ENCODE measurements around the gene CMSS1.

The CMSS1 gene

DNA sequence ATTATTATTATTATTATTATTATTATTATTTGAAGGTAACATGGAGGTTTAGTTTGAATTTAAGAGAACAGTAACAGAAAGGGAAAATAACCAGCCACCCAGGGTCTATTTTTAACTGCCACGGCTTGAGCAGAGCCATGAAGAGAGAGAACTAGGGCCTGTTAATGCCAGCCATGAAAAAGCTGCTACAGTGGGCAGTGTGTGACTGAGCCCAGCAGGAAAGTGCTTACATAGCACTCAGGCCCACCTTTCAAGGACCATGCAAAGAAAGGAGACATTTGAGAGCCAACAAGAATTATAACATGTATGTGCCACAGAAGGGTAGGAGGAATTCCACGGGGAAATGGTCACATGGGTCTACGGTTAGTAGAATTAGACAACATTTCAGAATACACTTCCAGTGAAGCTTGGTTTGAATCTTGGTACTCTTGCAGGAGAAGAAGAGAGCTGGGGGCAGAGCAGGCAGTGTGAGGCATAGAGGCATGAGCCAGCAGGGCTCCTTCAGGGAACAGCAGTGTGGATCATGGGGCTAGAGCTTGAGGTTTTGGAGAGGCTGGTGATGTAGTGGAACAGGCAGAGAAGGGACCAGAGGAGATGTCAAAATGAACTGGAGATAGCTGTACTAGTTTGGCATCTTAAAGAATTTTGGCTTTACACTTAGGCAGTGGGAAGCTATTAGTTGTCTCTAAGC is 140.7 kb downstream of the CMSS1 start:
- no peak overlapping the region for H3K27ac Mint-ChIP-seq
- no peak for ATAC-seq (ENCODE audit: low read depth)
- H3K4me1 Mint-ChIP-seq, result peaks cover 16% of the 10 kb centered on the region
- DNase-seq (ENCODE audit: low spot score in 2 of 2), result no peak
- no peak overlapping the region for H3K4me3 Mint-ChIP-seq
- peaks cover 13% of the 10 kb centered on the region for H3K36me3 Mint-ChIP-seq
- H3K9me3 Mint-ChIP-seq, result no peaks in the 10 kb centered on the region
- H3K27me3 Mint-ChIP-seq, result no peaks in the 10 kb centered on the region

DNA sequence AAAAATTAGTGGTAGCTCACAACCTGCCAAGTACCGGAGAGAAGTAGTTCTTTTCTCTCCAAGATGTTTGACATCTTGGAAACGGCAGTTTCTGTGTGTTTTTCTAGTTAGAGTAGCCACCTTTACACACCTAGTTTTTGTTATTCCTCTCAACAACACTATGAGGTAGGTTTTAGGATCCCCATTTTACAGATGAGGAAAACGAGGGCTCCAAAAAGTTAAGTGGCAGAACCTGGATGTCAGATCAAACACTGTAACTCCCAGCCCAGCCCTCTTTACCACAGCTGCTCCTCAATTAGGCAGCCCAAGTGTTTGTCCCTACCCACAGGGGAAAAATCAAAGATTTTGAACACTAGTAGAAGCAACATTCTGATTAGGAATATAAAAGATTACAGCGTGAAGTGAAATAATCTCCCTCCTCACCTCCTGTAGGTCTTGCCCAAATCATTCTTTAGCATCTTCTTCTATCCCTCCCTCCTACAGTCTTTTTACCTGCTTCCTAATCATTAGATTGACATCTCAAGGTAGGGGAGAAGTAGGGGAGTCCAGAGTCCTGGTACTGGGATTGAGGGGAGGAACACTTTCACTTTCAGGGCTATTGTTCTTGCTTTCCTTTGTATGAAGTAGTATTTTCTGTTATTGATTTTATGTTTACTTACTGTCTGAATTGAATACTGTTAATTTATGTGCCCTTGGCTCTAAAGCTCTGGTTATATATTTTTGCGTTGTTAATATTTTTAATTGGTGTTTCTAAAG is 142.6 kb downstream of the CMSS1 start:
- no peaks in the 10 kb centered on the region for H3K27me3 Mint-ChIP-seq
- peaks cover 12% of the 10 kb centered on the region for H3K4me1 Mint-ChIP-seq
- H3K27ac Mint-ChIP-seq, result no peak overlapping the region
- no peaks in the 10 kb centered on the region for H3K9me3 Mint-ChIP-seq
- DNase-seq (ENCODE audit: low spot score in 2 of 2), result no peak
- H3K4me3 Mint-ChIP-seq, result no peak overlapping the region
- H3K36me3 Mint-ChIP-seq, result peaks cover 14% of the 10 kb centered on the region
- ATAC-seq (ENCODE audit: low read depth), result no peak

DNA sequence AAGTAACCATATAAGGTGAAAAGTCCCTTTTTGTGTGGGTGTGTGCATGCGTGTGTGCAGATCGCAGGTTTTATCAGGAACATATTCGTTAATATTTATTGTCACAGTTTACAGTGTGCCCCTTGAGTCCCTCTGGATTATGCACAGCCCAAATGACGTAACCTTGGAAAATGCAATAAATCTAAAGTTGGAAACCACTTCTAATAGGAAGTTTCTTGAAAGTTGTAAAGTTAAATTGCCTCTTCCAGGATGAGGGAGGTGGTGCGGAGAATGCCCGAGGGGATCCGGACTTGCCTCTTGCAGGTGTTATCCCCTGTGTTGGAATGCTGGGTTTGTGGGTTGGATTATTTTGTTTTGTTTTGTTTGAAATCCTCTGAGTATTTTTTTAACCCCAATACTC is 143.3 kb downstream of the CMSS1 start:
- Mint-ChIP-seq H3K27ac (no peak overlapping the region), H3K4me3 (no peak overlapping the region), H3K36me3 (peaks cover 14% of the 10 kb centered on the region), H3K4me1 (peaks cover 12% of the 10 kb centered on the region), H3K27me3 (no peaks in the 10 kb centered on the region), H3K9me3 (no peaks in the 10 kb centered on the region)
- no peak for ATAC-seq (ENCODE audit: low read depth)
- DNase-seq (ENCODE audit: low spot score in 2 of 2), result no peak

DNA sequence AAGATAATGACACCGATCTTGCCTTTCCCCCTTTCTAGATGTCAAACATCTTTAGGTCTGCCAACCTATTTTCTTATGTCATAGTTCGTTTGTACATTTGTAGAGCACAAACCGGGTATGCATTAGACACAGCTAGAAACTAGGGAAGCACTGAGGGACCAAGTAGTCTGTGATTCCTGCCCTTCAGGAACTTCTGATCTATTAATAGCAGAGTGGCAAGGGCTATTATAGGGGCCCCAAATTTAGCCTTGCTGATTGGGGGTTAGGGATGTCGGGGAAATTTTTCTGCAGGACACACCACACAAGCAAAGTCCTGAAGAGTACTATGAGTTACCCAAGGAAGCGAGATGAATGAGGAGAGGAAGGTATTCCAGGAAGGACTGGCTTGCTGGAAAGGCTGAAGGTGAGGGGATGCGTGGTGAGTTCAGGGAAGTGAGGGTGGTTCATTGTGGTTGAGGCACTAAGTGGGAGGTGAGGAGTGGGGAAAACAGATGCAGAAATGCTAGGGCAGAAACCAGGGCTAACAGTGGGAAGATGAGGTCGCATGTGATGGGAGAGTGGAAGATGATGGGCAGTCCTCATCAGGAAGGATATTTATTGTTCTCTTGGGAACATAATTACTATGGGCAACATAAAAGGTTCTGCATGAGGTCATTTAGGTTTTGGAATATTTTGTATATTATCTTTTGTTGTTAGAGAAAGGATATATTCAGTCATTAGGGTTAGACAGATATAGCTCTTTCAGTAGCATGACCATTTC is 144.3 kb downstream of the CMSS1 start:
- Mint-ChIP-seq H3K27me3 (no peaks in the 10 kb centered on the region), H3K36me3 (peaks cover 11% of the 10 kb centered on the region), H3K4me3 (no peak overlapping the region), H3K4me1 (peaks cover 9% of the 10 kb centered on the region), H3K27ac (no peak overlapping the region), H3K9me3 (no peaks in the 10 kb centered on the region)
- DNase-seq (ENCODE audit: low spot score in 2 of 2), result no peak
- ATAC-seq (ENCODE audit: low read depth), result no peak

DNA sequence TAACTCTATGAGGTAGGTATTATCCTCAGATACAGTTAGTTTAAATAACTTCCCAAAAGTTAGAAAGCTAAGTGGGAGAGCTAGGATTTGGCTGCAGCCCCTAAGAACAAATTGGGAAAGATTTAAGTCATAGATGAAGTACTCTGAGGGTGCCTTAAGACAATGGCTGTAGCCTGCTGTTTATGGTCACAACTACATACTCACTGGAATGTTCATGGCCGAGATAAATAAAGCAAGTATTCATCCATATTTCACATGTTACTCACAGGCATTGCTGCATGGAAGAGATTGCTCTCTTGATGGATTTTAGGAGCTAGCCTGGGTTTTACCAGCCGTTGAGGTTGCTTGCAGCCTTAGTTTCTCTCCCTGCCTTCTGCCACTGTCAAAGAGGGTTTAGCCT is 145.0 kb downstream of the CMSS1 start:
- no peaks in the 10 kb centered on the region for H3K27me3 Mint-ChIP-seq
- H3K9me3 Mint-ChIP-seq, result no peaks in the 10 kb centered on the region
- no peak for ATAC-seq (ENCODE audit: low read depth)
- no peak overlapping the region for H3K4me3 Mint-ChIP-seq
- H3K36me3 Mint-ChIP-seq, result peaks cover 13% of the 10 kb centered on the region
- H3K4me1 Mint-ChIP-seq, result peaks cover 9% of the 10 kb centered on the region
- H3K27ac Mint-ChIP-seq, result no peak overlapping the region
- no peak for DNase-seq (ENCODE audit: low spot score in 2 of 2)

DNA sequence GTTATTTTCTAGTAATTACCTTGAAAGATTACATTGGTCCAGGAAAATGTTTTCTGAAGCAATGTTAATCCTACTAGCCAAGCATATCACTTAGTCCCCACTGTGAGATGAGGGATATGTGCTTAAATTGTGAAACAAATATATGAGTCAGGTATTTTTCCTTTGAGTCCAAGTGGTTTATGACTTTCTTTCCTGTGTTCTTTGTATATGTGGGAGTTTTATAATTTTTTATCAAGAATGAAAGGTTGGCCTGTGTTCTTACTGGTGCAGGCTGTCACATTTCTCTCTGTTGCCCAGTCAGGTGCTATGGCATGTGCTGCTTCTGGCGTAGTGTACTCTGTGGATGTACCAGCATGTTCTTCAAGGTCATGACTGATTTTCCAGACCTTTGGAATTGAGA is 147.4 kb downstream of the CMSS1 start:
- H3K4me3 Mint-ChIP-seq, result no peak overlapping the region
- H3K4me1 Mint-ChIP-seq, result peaks cover 12% of the 10 kb centered on the region
- no peak overlapping the region for H3K27ac Mint-ChIP-seq
- ATAC-seq (ENCODE audit: low read depth), result no peak
- H3K9me3 Mint-ChIP-seq, result no peaks in the 10 kb centered on the region
- DNase-seq (ENCODE audit: low spot score in 2 of 2), result no peak
- no peaks in the 10 kb centered on the region for H3K27me3 Mint-ChIP-seq
- peaks cover 19% of the 10 kb centered on the region for H3K36me3 Mint-ChIP-seq

DNA sequence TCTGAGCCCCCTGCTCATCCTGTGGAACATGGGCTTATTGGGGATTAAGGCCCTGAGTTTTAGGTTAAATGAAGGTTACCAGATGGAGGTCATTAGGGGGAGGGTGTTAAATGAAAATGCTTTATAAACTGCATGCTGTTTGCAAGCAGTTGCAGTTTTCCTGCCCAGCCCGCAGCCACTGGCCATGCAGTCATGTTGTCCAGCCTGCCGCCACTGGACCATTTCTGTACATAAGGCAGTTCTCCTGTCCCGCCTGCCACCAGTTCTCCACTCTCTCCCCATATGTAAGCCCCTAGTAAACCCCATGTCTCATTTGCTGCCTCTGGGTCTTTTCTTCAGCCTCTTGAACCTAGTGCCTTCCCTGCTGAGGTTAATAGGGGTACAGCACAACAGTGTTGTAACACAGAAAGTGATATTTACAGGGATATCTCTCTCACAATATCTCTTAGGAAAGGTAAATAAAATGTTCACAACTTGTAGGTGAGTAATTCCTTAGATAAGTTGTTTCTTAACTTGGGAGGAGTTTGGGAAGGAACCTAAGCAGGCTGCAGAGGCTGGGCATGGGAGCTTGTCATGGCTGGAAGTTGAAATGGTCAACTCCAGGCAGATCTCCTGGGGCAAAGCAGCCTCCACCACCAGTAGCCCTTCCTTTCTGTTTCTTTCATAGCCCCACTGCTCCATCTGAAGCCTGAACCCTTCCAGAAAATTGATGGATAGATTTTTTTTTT is 148.2 kb downstream of the CMSS1 start:
- Mint-ChIP-seq H3K9me3 (no peaks in the 10 kb centered on the region), H3K27ac (no peak overlapping the region), H3K4me1 (peaks cover 12% of the 10 kb centered on the region), H3K27me3 (no peaks in the 10 kb centered on the region), H3K36me3 (peaks cover 19% of the 10 kb centered on the region), H3K4me3 (no peak overlapping the region)
- ATAC-seq (ENCODE audit: low read depth), result no peak
- DNase-seq (ENCODE audit: low spot score in 2 of 2), result no peak

DNA sequence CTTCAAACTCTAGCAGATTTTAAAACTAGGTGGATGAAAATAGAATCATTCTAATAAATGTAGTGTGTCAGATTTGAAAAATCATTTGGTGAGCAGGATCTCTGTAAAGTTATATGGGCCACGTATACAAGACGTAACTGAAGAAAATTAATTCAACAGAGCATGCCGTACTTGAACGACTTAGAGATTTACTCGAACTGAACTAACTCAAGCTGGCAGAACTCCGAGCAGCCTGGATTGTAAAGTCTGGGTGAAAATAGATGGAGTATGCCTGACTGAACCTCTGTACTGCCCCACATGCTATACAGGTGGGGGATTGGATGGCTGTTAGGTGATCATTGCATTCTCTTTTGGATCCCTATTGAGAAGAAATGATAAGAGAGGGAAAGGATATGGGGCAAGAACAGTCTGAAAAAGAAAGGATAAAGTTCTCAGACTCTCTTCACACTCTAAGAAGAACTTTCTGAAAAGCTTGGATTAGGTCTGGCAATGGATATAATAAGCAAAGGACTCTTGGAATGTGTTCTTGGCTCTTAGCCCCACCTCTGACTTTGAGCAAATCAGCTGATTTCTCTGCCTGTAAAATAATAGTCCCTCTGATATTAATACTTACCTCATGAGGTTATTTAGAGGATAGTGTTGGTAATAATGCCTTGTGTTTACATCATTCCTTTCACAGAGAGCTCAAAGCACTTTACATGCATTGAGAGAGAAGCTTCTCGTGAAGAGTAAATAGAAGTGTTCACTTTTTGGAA is 149.2 kb downstream of the CMSS1 start:
- Mint-ChIP-seq H3K4me3 (no peak overlapping the region), H3K9me3 (no peaks in the 10 kb centered on the region), H3K4me1 (peaks cover 11% of the 10 kb centered on the region), H3K27me3 (no peaks in the 10 kb centered on the region), H3K27ac (no peak overlapping the region), H3K36me3 (peaks cover 17% of the 10 kb centered on the region)
- DNase-seq (ENCODE audit: low spot score in 2 of 2) (no peak), ATAC-seq (ENCODE audit: low read depth) (no peak)

DNA sequence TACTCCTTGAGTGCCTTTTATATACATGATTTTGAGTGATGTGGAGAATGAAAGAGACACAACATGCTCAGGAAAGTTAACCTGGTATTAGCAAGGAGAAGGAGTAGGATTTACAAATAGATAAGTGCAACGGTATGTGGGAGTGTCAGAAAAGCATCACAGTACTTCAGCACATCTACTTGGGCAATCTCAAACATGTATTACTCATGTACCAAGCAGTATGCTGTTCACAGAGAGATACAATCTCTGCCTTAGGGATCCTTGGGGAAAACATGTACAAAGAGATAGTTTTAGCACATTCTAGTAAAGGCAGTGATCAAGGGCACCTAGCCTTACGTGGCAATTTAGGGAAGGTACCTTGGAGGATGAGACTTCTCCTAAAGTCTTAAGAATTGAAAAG is 150.1 kb downstream of the CMSS1 start:
- Mint-ChIP-seq H3K4me1 (peaks cover 8% of the 10 kb centered on the region), H3K9me3 (no peaks in the 10 kb centered on the region), H3K4me3 (no peak overlapping the region), H3K27me3 (no peaks in the 10 kb centered on the region), H3K27ac (no peak overlapping the region), H3K36me3 (peaks cover 14% of the 10 kb centered on the region)
- ATAC-seq (ENCODE audit: low read depth), result no peak
- DNase-seq (ENCODE audit: low spot score in 2 of 2), result no peak

DNA sequence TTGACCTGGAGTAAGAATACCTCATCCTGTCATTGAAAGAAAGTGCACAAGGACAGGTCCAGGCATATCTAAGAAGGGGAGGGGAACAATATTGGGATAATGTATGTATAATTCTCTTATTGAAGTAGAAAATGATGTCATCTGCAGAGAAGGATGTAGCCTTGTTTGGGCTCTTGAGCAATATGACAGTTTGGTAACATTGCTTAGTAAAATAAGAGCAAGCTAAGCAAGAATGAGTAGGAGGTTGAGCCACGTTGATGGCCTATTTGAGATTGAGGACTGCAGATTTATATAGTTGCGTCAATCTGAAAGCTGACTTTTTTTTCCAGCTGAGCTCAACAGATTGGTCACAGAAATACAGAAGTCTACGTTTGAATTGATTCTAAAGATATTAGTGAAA is 151.5 kb downstream of the CMSS1 start:
- H3K4me3 Mint-ChIP-seq, result no peak overlapping the region
- H3K27ac Mint-ChIP-seq, result no peak overlapping the region
- ATAC-seq (ENCODE audit: low read depth), result no peak
- H3K9me3 Mint-ChIP-seq, result no peaks in the 10 kb centered on the region
- no peak for DNase-seq (ENCODE audit: low spot score in 2 of 2)
- peaks cover 8% of the 10 kb centered on the region for H3K4me1 Mint-ChIP-seq
- H3K36me3 Mint-ChIP-seq, result peaks cover 9% of the 10 kb centered on the region
- no peaks in the 10 kb centered on the region for H3K27me3 Mint-ChIP-seq

DNA sequence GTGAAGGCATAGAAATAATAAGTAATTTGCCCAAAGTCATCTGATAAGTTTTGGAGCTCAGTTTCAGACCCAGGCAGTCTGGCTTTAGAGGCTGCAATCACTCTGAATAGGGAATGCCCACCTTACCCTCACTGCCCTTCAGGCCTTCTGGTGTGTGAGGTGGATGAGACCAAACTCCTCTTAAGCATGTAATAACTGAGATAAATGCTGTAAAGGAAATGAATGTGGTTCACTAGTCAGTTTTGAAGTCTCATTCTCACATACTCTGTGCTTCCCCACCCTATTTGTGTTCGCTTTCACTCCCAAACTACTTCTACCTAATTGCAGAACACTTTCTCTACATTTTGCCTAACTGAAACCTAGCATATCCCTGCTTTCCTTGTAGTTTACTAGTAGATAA is 152.5 kb downstream of the CMSS1 start:
- peaks cover 8% of the 10 kb centered on the region for H3K4me1 Mint-ChIP-seq
- H3K27ac Mint-ChIP-seq, result no peak overlapping the region
- H3K4me3 Mint-ChIP-seq, result no peak overlapping the region
- no peak for DNase-seq (ENCODE audit: low spot score in 2 of 2)
- H3K27me3 Mint-ChIP-seq, result no peaks in the 10 kb centered on the region
- H3K9me3 Mint-ChIP-seq, result no peaks in the 10 kb centered on the region
- no peak for ATAC-seq (ENCODE audit: low read depth)
- H3K36me3 Mint-ChIP-seq, result peaks cover 8% of the 10 kb centered on the region

DNA sequence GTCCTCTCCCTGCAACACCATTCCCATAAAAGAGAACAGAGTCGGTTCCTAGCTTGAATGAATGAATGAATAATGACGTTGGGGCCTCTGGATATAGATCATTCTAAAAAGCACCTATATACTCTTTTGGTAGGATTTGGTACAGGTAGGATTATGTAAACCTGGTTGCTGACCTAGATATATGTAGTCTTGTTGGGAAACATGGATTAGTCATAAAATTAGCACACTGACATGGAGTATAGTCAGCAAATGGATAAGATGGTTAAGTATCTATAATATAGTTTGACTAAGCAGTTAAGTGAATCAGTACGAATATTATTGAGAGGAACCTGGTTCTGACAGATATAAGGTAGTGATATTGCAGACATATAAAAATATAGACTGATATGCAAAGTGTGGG is 154.1 kb downstream of the CMSS1 start:
- DNase-seq (ENCODE audit: low spot score in 2 of 2) (no peak), ATAC-seq (ENCODE audit: low read depth) (no peak)
- peaks cover 8% of the 10 kb centered on the region for H3K4me1 Mint-ChIP-seq
- H3K36me3 Mint-ChIP-seq, result peaks cover 11% of the 10 kb centered on the region
- no peak overlapping the region for H3K4me3 Mint-ChIP-seq
- no peaks in the 10 kb centered on the region for H3K27me3 Mint-ChIP-seq
- H3K27ac Mint-ChIP-seq, result no peak overlapping the region
- H3K9me3 Mint-ChIP-seq, result no peaks in the 10 kb centered on the region

DNA sequence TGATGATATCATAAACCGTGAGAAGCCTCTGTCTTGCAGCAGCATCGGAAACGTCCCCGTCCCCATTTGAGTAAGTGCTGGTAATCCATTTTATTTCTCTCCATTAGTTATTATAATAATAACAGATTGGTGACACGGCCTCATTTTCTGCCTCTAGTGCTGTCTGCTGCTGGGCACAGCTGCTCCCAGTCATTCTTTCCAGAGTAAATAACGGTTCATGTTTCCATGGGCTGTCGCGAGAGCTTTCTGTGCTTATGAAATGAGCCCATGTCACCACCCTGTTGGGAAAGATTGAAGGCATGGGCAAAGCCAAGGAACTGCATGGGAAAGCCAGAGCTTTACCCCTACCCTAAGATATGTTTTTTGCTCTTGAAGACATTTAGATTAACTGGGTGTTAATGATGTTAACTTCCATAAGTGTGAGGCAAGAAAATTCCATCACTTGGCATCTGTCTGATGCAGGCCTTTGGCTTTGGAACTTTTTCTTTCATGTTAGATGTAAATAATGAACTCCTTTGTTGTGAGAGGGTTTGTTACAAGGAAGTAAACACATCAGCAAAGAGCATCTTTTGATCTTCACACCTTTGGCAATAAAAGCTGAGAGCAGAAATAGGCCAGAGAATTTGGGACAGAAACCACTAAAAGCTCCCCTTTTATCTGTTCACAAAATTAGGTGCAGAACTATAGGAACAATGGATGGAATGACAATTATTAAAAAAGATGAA is 154.9 kb downstream of the CMSS1 start:
- H3K36me3 Mint-ChIP-seq, result peaks cover 13% of the 10 kb centered on the region

More for the DNA sequence above, 154.9 kb downstream of the CMSS1 start:
- Mint-ChIP-seq H3K9me3 (peaks cover 2% of the 10 kb centered on the region), H3K27me3 (no peaks in the 10 kb centered on the region), H3K4me1 (peaks cover 8% of the 10 kb centered on the region), H3K4me3 (no peak overlapping the region), H3K27ac (no peak overlapping the region)
- no peak for ATAC-seq (ENCODE audit: low read depth)
- no peak for DNase-seq (ENCODE audit: low spot score in 2 of 2)

All from memory B cell (primary cell).